ENCODE results near the gene TRPV4. TPM values are rescaled to one million over a fixed set of nuclear protein-coding genes. Genes with fewer than 3 reads are reported as not detected.

Gene TRPV4
- total and polyA plus RNA-seq, 10 of the 15 experiments (the other 5 are each of a cell fraction or from before 2014, with no cell fraction given) = not detected

GRCh38 chr12:109828754-109829511, 4.3 kb downstream of the TRPV4 start:
- Histone ChIP-seq H3K9ac (ENCODE audit: control insufficient read depth, insufficient read depth, low read length) (no peak overlapping the region), H3K27ac (ENCODE audit: control insufficient read depth, insufficient read depth) (no peak overlapping the region), H3K4me3 (no peak overlapping the region), H2AFZ (ENCODE audit: control insufficient read depth, low read depth, low read length) (no peak overlapping the region), H3K79me2 (ENCODE audit: control insufficient read depth, insufficient read depth, low read length) (no peaks in the 10 kb centered on the region), H4K20me1 (ENCODE audit: control insufficient read depth, insufficient read depth) (no peaks in the 10 kb centered on the region), H3K36me3 (ENCODE audit: control insufficient read depth in 2 of 2, insufficient read depth in 2 of 2, low read length in 1 of 2) (no peaks in the 10 kb centered on the region), H3K9me3 (replicated peaks; ENCODE audit: control insufficient read depth, insufficient read depth, low read length) (no peaks in the 10 kb centered on the region), H3K27me3 (replicated peaks in 1 of 2; ENCODE audit: control insufficient read depth in 2 of 2, insufficient read depth in 2 of 2, low read length in 1 of 2) (peaks cover 2 to 5% of the 10 kb centered on the region in 2 experiments; a peak in 3 of 4 replicates), H3K4me1 (ENCODE audit: control insufficient read depth, insufficient read depth, low read length) (no peaks in the 10 kb centered on the region), H3K4me2 (ENCODE audit: control insufficient read depth, insufficient read depth) (no peak overlapping the region)
- in situ Hi-C loops (cut with MboI) (no loop called here), intact Hi-C loops (cut with micrococcal nuclease; ENCODE audit: unreplicated experiment) (no loop called here)
- WGBS (ENCODE audit: insufficient coverage, insufficient replicate concordance, low lambda C conversion rate, missing lambda C conversion rate) = 22% methylated on average over 3 of the region's 3 CpGs
- POLR2A ChIA-PET = interaction anchor here (0.7 kb wide), 1 partner anchor 18 kb away, joined by 3 read pairs; no protein-coding TSS in a partner anchor
- FAIRE-seq (no peak), ATAC-seq (no peak), DNase-seq (ENCODE audit: low read depth, low spot score) (no peak)
- CTCF ChIA-PET = interaction anchor here (0.8 to 2.0 kb wide), 5 partner anchors 14 to 24 kb away, joined by 3 to 18 read pairs (median 4); no protein-coding TSS in a partner anchor
- SMC1A ChIA-PET (ENCODE audit: uncharacterized antibody, unreplicated experiment) = no interaction called here
- RAD21 ChIA-PET (ENCODE audit: unreplicated experiment) = no interaction called here
- BruUV-seq (replicated peaks) = no TSS peak
- TF ChIP-seq YBX1 (IDR thresholded peaks at IDR 0.05) (no peak), HCFC1 (IDR thresholded peaks at IDR 0.05; ENCODE audit: low read length) (no peak), KLF5 (IDR thresholded peaks at IDR 0.05; ENCODE audit: partially characterized antibody) (no peak), HDAC6 (IDR thresholded peaks at IDR 0.05; ENCODE audit: unreplicated experiment) (no peak), KDM1A (IDR thresholded peaks at IDR 0.05; ENCODE audit: borderline replicate concordance) (no peak), EZH2 (IDR thresholded peaks at IDR 0.05; ENCODE audit: borderline replicate concordance, control insufficient read depth, low read depth, low read length) (no peak), ESRRA (IDR thresholded peaks at IDR 0.05; ENCODE audit: low read length) (no peak), NFYB (IDR thresholded peaks at IDR 0.05; ENCODE audit: insufficient read depth, low read depth, low read length) (no peak), CUX1 (IDR thresholded peaks at IDR 0.05; ENCODE audit: insufficient replicate concordance, low read depth, low read length) (no peak), SMC3 (IDR thresholded peaks at IDR 0.05; ENCODE audit: borderline replicate concordance, low read length) (no peak)

Data from GM12878 (cell line).